ENCODE results near the gene CDHR3.
A peak's percentile ranks its signal among the peaks of the same experiment; 100 is the strongest.
"Not testable (repeated sequence)": the region's sequence is repeated elsewhere in the genome, so short reads cannot be mapped to it uniquely, and the experiment has no call there.

Gene CDHR3

GRCh38 chr7:105963038-105963667 is at the start of gene CDHR3:
Gene CDHR3 (plus strand): TSS chr7:105963264. CDS start chr7:105963319, 55 bp downstream.
- DNase-seq: no peak

- no peak for DNase-seq
Measured at GRCh38 chr7:105913947-105914346, 49.1 kb upstream of the CDHR3 start.

- DNase-seq: no peak
Measured at GRCh38 chr7:105916603-105917002, 46.5 kb upstream of the CDHR3 start.

GRCh38 chr7:105917659-105918058 is 45.4 kb upstream of the CDHR3 start:
- no peak for DNase-seq

- DNase-seq: no peak
Measured at GRCh38 chr7:105920766-105921165, 42.3 kb upstream of the CDHR3 start.

GRCh38 chr7:105924945-105925344 is 38.1 kb upstream of the CDHR3 start:
- DNase-seq: peak; percentile 15

GRCh38 chr7:105926131-105926530 is 36.9 kb upstream of the CDHR3 start:
- DNase-seq: no peak

- DNase-seq: no peak
Measured at GRCh38 chr7:105931179-105931578, 31.9 kb upstream of the CDHR3 start.

- no peak for DNase-seq
Measured at GRCh38 chr7:105932835-105933477, 30.1 kb upstream of the CDHR3 start.

GRCh38 chr7:105934572-105935185 is 28.4 kb upstream of the CDHR3 start:
- no peak for DNase-seq

- DNase-seq: no peak
Measured at GRCh38 chr7:105935250-105935649, 27.8 kb upstream of the CDHR3 start.

GRCh38 chr7:105937411-105937810 is 25.7 kb upstream of the CDHR3 start:
- no peak for DNase-seq

- no peak for DNase-seq
Measured at GRCh38 chr7:105940109-105940508, 23.0 kb upstream of the CDHR3 start.

- DNase-seq: no peak
Measured at GRCh38 chr7:105941596-105941995, 21.5 kb upstream of the CDHR3 start.

- no peak for DNase-seq
Measured at GRCh38 chr7:105943486-105943885, 19.6 kb upstream of the CDHR3 start.

GRCh38 chr7:105945848-105946247 is 17.2 kb upstream of the CDHR3 start:
- DNase-seq: no peak

- no peak for DNase-seq
Measured at GRCh38 chr7:105951597-105951996, 11.5 kb upstream of the CDHR3 start.

GRCh38 chr7:105952917-105953595 is 10.0 kb upstream of the CDHR3 start:
- no peak for DNase-seq

GRCh38 chr7:105954711-105955110 is 8.4 kb upstream of the CDHR3 start:
- DNase-seq: no peak

- not testable (repeated sequence) for DNase-seq
Measured at GRCh38 chr7:105955651-105956466, 7.2 kb upstream of the CDHR3 start.

- DNase-seq: no peak
Measured at GRCh38 chr7:105958012-105958411, 5.1 kb upstream of the CDHR3 start.

- no peak for DNase-seq
Measured at GRCh38 chr7:105962353-105962752, 711 bp upstream of the CDHR3 start.

- DNase-seq: no peak
Measured at GRCh38 chr7:105971845-105972244, 8.8 kb downstream of the CDHR3 start.
